Activated CD4-positive, alpha-beta memory T cell treated with anti-CD3 and anti-CD28 coated beads for 36 hours (primary cell): ENCODE measurements around the gene RASAL1. TPM values are rescaled to one million over a fixed set of nuclear protein-coding genes. Genes with fewer than 3 reads are reported as not detected.

Experiments used
- CTCF ChIA-PET: fragments of 350-600 bp; sonication (Branson Sonifier 250); formaldehyde crosslinking; loops from one replicate; lab custom pipeline; 2021; ENCODE audit warnings: antibody characterized with exemption, inconsistent platforms; lab: Charles Lee
- POLR2A ChIA-PET: fragments of 350-600 bp; sonication (Branson Sonifier 250); formaldehyde crosslinking; loops from one replicate; lab custom pipeline; 2021; ENCODE audit warnings: antibody characterized with exemption; lab: Charles Lee
- DNase-seq: peaks from one replicate; pipeline ENCODE4 v3.0.0-alpha.2; 2020
- H3K27ac Mint-ChIP-seq: one replicate; pipeline ENCODE4 v1.8.0; 2021; ENCODE audit warnings: mixed read lengths
- H3K27me3 Mint-ChIP-seq: one replicate; pipeline ENCODE4 v1.8.0; 2021; ENCODE audit warnings: mixed read lengths
- H3K36me3 Mint-ChIP-seq: one replicate; pipeline ENCODE4 v1.8.0; 2021; ENCODE audit warnings: mixed read lengths
- H3K4me1 Mint-ChIP-seq: one replicate; pipeline ENCODE4 v1.8.0; 2021; ENCODE audit warnings: low read depth, mixed read lengths
- H3K4me3 Mint-ChIP-seq: one replicate; pipeline ENCODE4 v1.8.0; 2021; ENCODE audit warnings: mild to moderate bottlenecking, mixed read lengths
- H3K9me3 Mint-ChIP-seq: one replicate; pipeline ENCODE4 v1.8.0; 2021; ENCODE audit warnings: mixed read lengths
- intact Hi-C: fragments of 100-400 bp; cut with micrococcal nuclease; formaldehyde crosslinking; loops from one replicate; pipeline ENCODE4 v1.15.1; 2023
- total RNA-seq, 2 experiments: library from RNA; stranded (reverse); gene quantifications; one replicate each; pipeline ENCODE4 v1.2.3, GENCODE V29; 2021

The RASAL1 gene, protein sequence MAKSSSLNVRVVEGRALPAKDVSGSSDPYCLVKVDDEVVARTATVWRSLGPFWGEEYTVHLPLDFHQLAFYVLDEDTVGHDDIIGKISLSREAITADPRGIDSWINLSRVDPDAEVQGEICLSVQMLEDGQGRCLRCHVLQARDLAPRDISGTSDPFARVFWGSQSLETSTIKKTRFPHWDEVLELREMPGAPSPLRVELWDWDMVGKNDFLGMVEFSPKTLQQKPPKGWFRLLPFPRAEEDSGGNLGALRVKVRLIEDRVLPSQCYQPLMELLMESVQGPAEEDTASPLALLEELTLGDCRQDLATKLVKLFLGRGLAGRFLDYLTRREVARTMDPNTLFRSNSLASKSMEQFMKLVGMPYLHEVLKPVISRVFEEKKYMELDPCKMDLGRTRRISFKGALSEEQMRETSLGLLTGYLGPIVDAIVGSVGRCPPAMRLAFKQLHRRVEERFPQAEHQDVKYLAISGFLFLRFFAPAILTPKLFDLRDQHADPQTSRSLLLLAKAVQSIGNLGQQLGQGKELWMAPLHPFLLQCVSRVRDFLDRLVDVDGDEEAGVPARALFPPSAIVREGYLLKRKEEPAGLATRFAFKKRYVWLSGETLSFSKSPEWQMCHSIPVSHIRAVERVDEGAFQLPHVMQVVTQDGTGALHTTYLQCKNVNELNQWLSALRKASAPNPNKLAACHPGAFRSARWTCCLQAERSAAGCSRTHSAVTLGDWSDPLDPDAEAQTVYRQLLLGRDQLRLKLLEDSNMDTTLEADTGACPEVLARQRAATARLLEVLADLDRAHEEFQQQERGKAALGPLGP
- total RNA-seq = 1 to 10 TPM; 4.4 to 4.9 TPM

- ChIA-PET POLR2A (interaction anchor here (3.3 kb wide), 1 partner anchor 17 kb away, joined by 10 read pairs; no protein-coding TSS in a partner anchor), CTCF (interaction anchor here (0.5 to 3.3 kb wide), 9 partner anchors 8 to 142 kb away, joined by 3 to 19 read pairs (median 3); partner anchors contain the start of gene CFAP73)
- Mint-ChIP-seq H3K9me3 (no peaks in the 10 kb centered on the region), H3K27ac (peak within 1 kb of the TSS; percentile 91), H3K36me3 (no peaks in the 10 kb centered on the region), H3K4me1 (peaks cover 17% of the 10 kb centered on the region), H3K4me3 (peak within 1 kb of the TSS; percentile 78), H3K27me3 (peaks cover 5% of the 10 kb centered on the region)
- DNase-seq = peak; percentile 91
- intact Hi-C loops = loop anchor here (1.0 to 2.0 kb wide), 2 partner anchors 18 to 33 kb away; no protein-coding TSS in a partner anchor
Measured at GRCh38 chr12:113135178-113136127, at the start of gene RASAL1. TSS of gene RASAL1 (minus strand) at chr12:113135761. CDS start at chr12:113135462, 299 bp downstream.

GRCh38 chr12:113184900-113185179 lies 49.3 kb upstream of the RASAL1 start:
- Mint-ChIP-seq H3K27ac (peak overlapping the region; percentile 93), H3K36me3 (peaks cover 21% of the 10 kb centered on the region), H3K4me1 (peaks cover 24% of the 10 kb centered on the region), H3K27me3 (no peaks in the 10 kb centered on the region), H3K9me3 (no peaks in the 10 kb centered on the region), H3K4me3 (peak overlapping the region; percentile 94)
- peak; percentile 93 for DNase-seq
- CTCF ChIA-PET = interaction anchor here (0.8 to 3.0 kb wide), 3 partner anchors 11 to 192 kb away, joined by 5 to 18 read pairs (median 7); partner anchors contain the start of gene SLC8B1
- POLR2A ChIA-PET = interaction anchor here (0.7 to 2.6 kb wide), 9 partner anchors 12 to 245 kb away, joined by 3 to 14 read pairs (median 4); partner anchors contain the start of genes OAS2 and TPCN1
- intact Hi-C loops = loop anchor here (1.0 to 10.0 kb wide), 5 partner anchors 23 to 174 kb away; partner anchors contain the start of genes PLBD2, SLC8B1 and TPCN1

GRCh38 chr12:113184098-113184899 lies 48.7 kb upstream of the RASAL1 start:
- intact Hi-C loops = loop anchor here (1.0 to 10.0 kb wide), 4 partner anchors 37 to 175 kb away; partner anchors contain the start of genes PLBD2, SLC8B1 and TPCN1

DNA sequence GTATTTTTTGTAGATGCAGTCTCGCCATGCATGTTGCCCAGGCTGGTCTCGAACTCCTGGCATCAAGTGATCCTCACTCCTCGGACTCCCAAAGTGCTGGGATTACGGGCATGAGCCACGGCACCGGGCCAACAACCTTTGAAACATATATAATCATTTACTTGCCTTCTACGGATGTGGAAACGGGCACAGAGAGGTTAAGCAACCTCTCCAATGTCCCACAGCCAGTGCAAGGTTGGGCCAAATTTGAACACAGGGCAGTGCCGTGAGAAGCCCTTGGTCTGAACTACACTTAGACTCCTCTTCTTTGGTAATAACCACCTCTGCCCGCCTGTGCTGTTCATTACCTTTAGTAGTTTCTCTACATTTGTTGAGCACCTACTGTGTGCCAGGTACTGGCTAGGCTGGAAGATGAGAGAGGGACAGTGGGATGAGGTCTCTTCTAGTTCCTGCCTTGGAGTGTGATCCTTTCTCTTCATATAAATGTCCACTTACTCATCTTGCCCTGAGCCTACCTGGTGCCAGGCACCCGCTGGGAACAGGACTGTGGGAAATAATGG lies 47.5 kb upstream of the RASAL1 start:
- Mint-ChIP-seq H3K4me3 (peak overlapping the region; percentile 94), H3K27me3 (no peaks in the 10 kb centered on the region), H3K9me3 (no peaks in the 10 kb centered on the region), H3K27ac (peak overlapping the region; percentile 38), H3K36me3 (peaks cover 30% of the 10 kb centered on the region), H3K4me1 (peaks cover 24% of the 10 kb centered on the region)
- intact Hi-C loops = loop anchor here (10.0 kb wide), 1 partner anchor 152 kb away; the partner anchor contains the start of gene SLC8B1
- DNase-seq = no peak
- ChIA-PET CTCF (interaction anchor here (1.3 kb wide), 1 partner anchor 30 kb away, joined by 3 read pairs; no protein-coding TSS in a partner anchor), POLR2A (interaction anchor here (0.6 to 1.5 kb wide), 2 partner anchors 48 to 124 kb away, joined by 3 read pairs; no protein-coding TSS in a partner anchor)

More at GRCh38 chr12:113184098-113184899, 48.7 kb upstream of the RASAL1 start:
- DNase-seq = no peak
- Mint-ChIP-seq H3K27me3 (no peaks in the 10 kb centered on the region), H3K27ac (peak overlapping the region; percentile 93), H3K4me3 (peak overlapping the region; percentile 94), H3K36me3 (peaks cover 23% of the 10 kb centered on the region), H3K9me3 (no peaks in the 10 kb centered on the region), H3K4me1 (peaks cover 24% of the 10 kb centered on the region)
- CTCF ChIA-PET = interaction anchor here (0.7 to 3.0 kb wide), 5 partner anchors 11 to 191 kb away, joined by 3 to 18 read pairs (median 5); partner anchors contain the start of gene SLC8B1
- POLR2A ChIA-PET = interaction anchor here (1.0 to 2.6 kb wide), 6 partner anchors 24 to 192 kb away, joined by 3 to 14 read pairs (median 4); partner anchors contain the start of genes SLC8B1 and TPCN1

- peaks cover 19% of the 10 kb centered on the region for H3K4me1 Mint-ChIP-seq
- no peak for DNase-seq
- H3K27me3 Mint-ChIP-seq = no peaks in the 10 kb centered on the region
- peaks cover 3% of the 10 kb centered on the region for H3K9me3 Mint-ChIP-seq
- CTCF ChIA-PET = no interaction called here
- no peak overlapping the region for H3K4me3 Mint-ChIP-seq
- POLR2A ChIA-PET = interaction anchor here (0.6 to 1.0 kb wide), 2 partner anchors 42 to 96 kb away, joined by 4 to 8 read pairs; no protein-coding TSS in a partner anchor
- intact Hi-C loops = loop anchor here (10.0 kb wide), 1 partner anchor 153 kb away; the partner anchor contains the start of gene SLC8B1
- H3K27ac Mint-ChIP-seq = no peak overlapping the region
- peaks cover 40% of the 10 kb centered on the region for H3K36me3 Mint-ChIP-seq
Measured at GRCh38 chr12:113181975-113182374, 46.4 kb upstream of the RASAL1 start.

DNA sequence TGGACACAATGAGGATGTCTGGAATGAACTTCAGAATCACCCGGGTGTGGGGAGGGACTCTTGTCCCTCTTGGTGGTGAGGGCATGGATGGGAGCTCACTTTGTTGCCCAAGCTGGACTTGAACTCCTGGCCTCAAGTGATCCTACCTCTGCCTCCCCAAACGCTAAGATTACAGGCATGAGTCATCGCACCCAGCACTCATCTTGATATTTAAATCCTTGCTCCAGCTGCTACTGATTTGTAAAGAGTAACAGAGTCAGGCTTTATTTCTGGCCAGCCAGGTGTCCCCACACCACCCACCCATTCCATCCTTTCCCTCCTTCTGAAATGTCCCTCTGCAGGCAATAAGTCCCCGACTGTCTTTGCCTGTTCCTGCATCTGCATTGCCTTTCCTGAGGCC lies 44.8 kb upstream of the RASAL1 start:
- ChIA-PET CTCF (interaction anchor here (1.0 kb wide), 1 partner anchor 132 kb away, joined by 3 read pairs; no protein-coding TSS in a partner anchor), POLR2A (interaction anchor here (0.6 kb wide), 1 partner anchor 107 kb away, joined by 5 read pairs; no protein-coding TSS in a partner anchor)
- Mint-ChIP-seq H3K9me3 (peaks cover 3% of the 10 kb centered on the region), H3K4me1 (peaks cover 9% of the 10 kb centered on the region), H3K36me3 (peaks cover 46% of the 10 kb centered on the region), H3K4me3 (no peak overlapping the region), H3K27me3 (no peaks in the 10 kb centered on the region), H3K27ac (no peak overlapping the region)
- DNase-seq = no peak
- intact Hi-C loops = loop anchor here (10.0 kb wide), 1 partner anchor 154 kb away; the partner anchor contains the start of gene SLC8B1

GRCh38 chr12:113179023-113179422 lies 43.5 kb upstream of the RASAL1 start:
- POLR2A ChIA-PET = no interaction called here
- DNase-seq = no peak
- Mint-ChIP-seq H3K4me1 (peaks cover 11% of the 10 kb centered on the region), H3K27ac (no peak overlapping the region), H3K27me3 (no peaks in the 10 kb centered on the region), H3K36me3 (peaks cover 52% of the 10 kb centered on the region), H3K4me3 (no peak overlapping the region), H3K9me3 (peaks cover 3% of the 10 kb centered on the region)
- CTCF ChIA-PET = no interaction called here
- intact Hi-C loops = no loop called here

GRCh38 chr12:113174461-113175384 lies 39.2 kb upstream of the RASAL1 start:
- peaks cover 3% of the 10 kb centered on the region for H3K9me3 Mint-ChIP-seq
- no peak overlapping the region for H3K4me3 Mint-ChIP-seq
- intact Hi-C loops = loop anchor here (1.0 kb wide), 1 partner anchor 125 kb away; no protein-coding TSS in a partner anchor

More at GRCh38 chr12:113174461-113175384, 39.2 kb upstream of the RASAL1 start:
- peak; percentile 84 for DNase-seq
- ChIA-PET POLR2A (interaction anchor here (1.5 kb wide), 1 partner anchor 21 kb away, joined by 6 read pairs; no protein-coding TSS in a partner anchor), CTCF (interaction anchor here (0.6 to 6.3 kb wide), 38 partner anchors 9 to 1762 kb away, joined by 3 to 60 read pairs (median 4); partner anchors contain the start of genes DDX54, OAS2 and RITA1)
- H3K36me3 Mint-ChIP-seq = peaks cover 73% of the 10 kb centered on the region
- H3K27ac Mint-ChIP-seq = no peak overlapping the region
- H3K4me1 Mint-ChIP-seq = peaks cover 2% of the 10 kb centered on the region
- no peaks in the 10 kb centered on the region for H3K27me3 Mint-ChIP-seq
